Endothelial cell of umbilical vein (primary cell): ENCODE measurements around the gene C14orf180. TPM values are rescaled to one million over a fixed set of nuclear protein-coding genes. Genes with fewer than 3 reads are reported as not detected.

Experiments used
- BruUV-seq: library from RNA; stranded (reverse); fragments of 400-500 nt; replicated peaks from 2 replicates; lab custom pipeline; 2021; lab: Mats Ljungman, UMichigan
- CTCF ChIA-PET: fragments of 300-600, 350-600 bp; sonication (Branson Sonifier 250); formaldehyde crosslinking; loops from one replicate; lab custom pipeline; 2021; ENCODE audit warnings: antibody characterized with exemption, inconsistent platforms; lab: Charles Lee
- POLR2A ChIA-PET: fragments of 300-600, 350-600 bp; sonication (Branson Sonifier 250); formaldehyde crosslinking; loops from one replicate; lab custom pipeline; 2021; ENCODE audit warnings: antibody characterized with exemption, inconsistent platforms; lab: Charles Lee
- DNase-seq: peaks from one replicate; pipeline ENCODE4 v3.0.0-alpha.2; 2011; ENCODE audit warnings: low read depth, low spot score
- FAIRE-seq: peaks from 2 replicates; lab custom pipeline; 2011; peaks lifted over from hg19 to GRCh38; lab: Jason Lieb, UNC
- H2AFZ ChIP-seq: 2 replicates; pipeline ENCODE4 v1.6.0; 2012; ENCODE audit warnings: low read depth, low read length, control low read depth, inconsistent platforms
- H3K27ac ChIP-seq: 2 replicates; pipeline ENCODE4 v1.5.1; 2011; ENCODE audit warnings: low read depth, mild to moderate bottlenecking, control low read depth, low read length, moderate library complexity; ENCODE audit not compliant: insufficient read depth
- H3K27me3 ChIP-seq, 2 experiments: 2 replicates each; pipeline versions ENCODE4 v1.6.0 to v1.6.1; 2011; ENCODE audit warnings: low read length in 2 of 2, mixed read lengths in 1 of 2; ENCODE audit not compliant: control insufficient read depth in 2 of 2, insufficient read depth in 2 of 2
- H3K36me3 ChIP-seq, 2 experiments: 2 replicates in 1 of 2; 3 replicates in 1 of 2; pipeline ENCODE4 v1.5.1; 2011; ENCODE audit warnings: low read length in 2 of 2, mild to moderate bottlenecking in 1 of 2, moderate library complexity in 1 of 2; ENCODE audit not compliant: control insufficient read depth in 2 of 2, insufficient read depth in 2 of 2; ENCODE audit errors: extremely low read depth in 1 of 2
- H3K4me1 ChIP-seq: 3 replicates; pipeline ENCODE4 v1.5.1; 2011; ENCODE audit warnings: mild to moderate bottlenecking, low read length; ENCODE audit not compliant: control insufficient read depth, insufficient read depth; ENCODE audit errors: extremely low read depth
- H3K4me2 ChIP-seq: 2 replicates; pipeline ENCODE4 v1.6.1; 2011; ENCODE audit warnings: low read length, control low read depth, mixed read lengths; ENCODE audit not compliant: insufficient read depth
- H3K4me3 ChIP-seq, 3 experiments: fragments of 200-600 bp in 1 of 3; sonication (generic), shearing (Covaris generic) in 1 of 3; replicated peaks in 1 of 3; 2 replicates each; pipeline ENCODE4 v1.5.1; 2011 to 2016; ENCODE audit warnings: control low read depth in 3 of 3, low read length in 3 of 3, mild to moderate bottlenecking in 2 of 3, inconsistent platforms in 1 of 3, low read depth in 1 of 3, moderate library complexity in 1 of 3; ENCODE audit not compliant: insufficient read depth in 1 of 3
- H3K79me2 ChIP-seq: 2 replicates; pipeline ENCODE4 v1.6.0; 2012; ENCODE audit warnings: low read length, inconsistent platforms; ENCODE audit not compliant: control insufficient read depth, insufficient read depth
- H3K9ac ChIP-seq: replicated peaks from 2 replicates; pipeline ENCODE3; 2011; ENCODE audit warnings: low read length, control low read depth; ENCODE audit not compliant: insufficient read depth; ENCODE audit errors: extremely low read depth
- H3K9me1 ChIP-seq: replicated peaks from 3 replicates; pipeline ENCODE4 v1.6.0; 2011; ENCODE audit warnings: mild to moderate bottlenecking, low read length; ENCODE audit not compliant: control insufficient read depth, insufficient read depth; ENCODE audit errors: extremely low read depth
- H3K9me3 ChIP-seq: replicated peaks from 2 replicates; pipeline ENCODE4 v1.5.1; 2012; ENCODE audit warnings: low read length, inconsistent platforms; ENCODE audit not compliant: control insufficient read depth, insufficient read depth
- H4K20me1 ChIP-seq: replicated peaks from 2 replicates; pipeline ENCODE3; 2011; ENCODE audit warnings: mild to moderate bottlenecking, low read length; ENCODE audit not compliant: control insufficient read depth, insufficient read depth; ENCODE audit errors: extremely low read depth
- CTCF ChIP-seq, 2 donors: IDR thresholded peaks; 1 replicate in 1 of 2; 2 replicates in 1 of 2; pipeline ENCODE4 v1.5.1; 2011; ENCODE audit warnings: low read length in 2 of 2, mild to moderate bottlenecking in 2 of 2, moderate library complexity in 2 of 2, control low read depth in 1 of 2, inconsistent platforms in 1 of 2, low read depth in 1 of 2; ENCODE audit not compliant: insufficient read depth in 1 of 2; ENCODE audit errors: extremely low read depth in 1 of 2
- EZH2 ChIP-seq: IDR thresholded peaks from 2 replicates; pipeline ENCODE4 v1.6.1; 2012; ENCODE audit warnings: borderline replicate concordance, low read depth, mild to moderate bottlenecking, moderate library complexity, low read length, inconsistent platforms; ENCODE audit not compliant: severe bottlenecking
- FOS ChIP-seq: IDR thresholded peaks from 2 replicates; pipeline ENCODE4 v1.6.1; 2011; ENCODE audit warnings: mild to moderate bottlenecking, low read length, moderate library complexity, borderline replicate concordance; ENCODE audit not compliant: insufficient read depth
- GATA2 ChIP-seq: IDR thresholded peaks from 2 replicates; pipeline ENCODE4 v1.7.0; 2011; ENCODE audit warnings: low read depth, mild to moderate bottlenecking, moderate library complexity, mixed read lengths, low read length; ENCODE audit not compliant: insufficient read length, insufficient read depth
- JUN ChIP-seq: IDR thresholded peaks from 2 replicates; pipeline ENCODE4 v1.6.1; 2011; ENCODE audit warnings: borderline replicate concordance, low read depth; ENCODE audit not compliant: insufficient read length, insufficient read depth
- MAX ChIP-seq: IDR thresholded peaks from 2 replicates; pipeline ENCODE4 v1.6.1; 2011; ENCODE audit not compliant: insufficient read depth, insufficient read length
- MYC ChIP-seq: IDR thresholded peaks from one replicate; pipeline ENCODE4 v1.6.1; 2011; ENCODE audit warnings: mild to moderate bottlenecking, low read depth, low read length
- POLR2A ChIP-seq: IDR thresholded peaks from 2 replicates; pipeline ENCODE4 v1.6.1; 2012; ENCODE audit warnings: low read depth, mild to moderate bottlenecking, control low read depth, low read length
- POLR2AphosphoS5 ChIP-seq: IDR thresholded peaks from 2 replicates; pipeline ENCODE4 v1.6.1; 2012; ENCODE audit warnings: low read depth, mild to moderate bottlenecking, control low read depth, low read length, moderate library complexity; ENCODE audit not compliant: insufficient read depth
- dilution Hi-C: fragments of 300-500 bp; cut with MboI; formaldehyde crosslinking; loops from one replicate; pipeline ENCODE4 v1.15.0; 2019; ENCODE audit warnings: low sequenced_read_pairs; ENCODE audit not compliant: extremely low pct_ligation_motif_present
- intact Hi-C: fragments of 100-400 bp; cut with micrococcal nuclease; formaldehyde crosslinking; loops from one replicate; pipeline ENCODE4 v1.10.0; 2022
- polyA plus RNA-seq, 4 experiments: library from polyadenylated mRNA; depleted of rRNA in 3 of 4; stranded (reverse) in 3 of 4; unstranded in 1 of 4; fragments of >200 nt; gene quantifications; 2 replicates each; pipeline versions ENCODE4 v1.2.1 to v1.2.3, GENCODE V29; 2011 to 2012; ENCODE audit warnings: missing spikeins in 1 of 4
- total RNA-seq: library from RNA; stranded (reverse); gene quantifications from 2 replicates; pipeline ENCODE4 v1.2.3, GENCODE V29; 2021

C14orf180 gene
- total and polyA plus RNA-seq, 2 donors (not counting 3 experiments of a cell fraction or from before 2014, with no cell fraction given): not detected

- Histone ChIP-seq H3K27me3 (no peaks in the 10 kb centered on the region), H3K4me3 (no peak overlapping the region), H2AFZ (no peak overlapping the region), H3K4me2 (no peak overlapping the region), H3K4me1 (no peaks in the 10 kb centered on the region), H3K79me2 (no peaks in the 10 kb centered on the region), H3K9me1 (no peaks in the 10 kb centered on the region), H4K20me1 (no peaks in the 10 kb centered on the region), H3K9ac (no peak overlapping the region), H3K9me3 (no peaks in the 10 kb centered on the region), H3K36me3 (no peaks in the 10 kb centered on the region), H3K27ac (no peak overlapping the region)
- ChIA-PET POLR2A (no interaction called here), CTCF (no interaction called here)
- no peak for TF ChIP-seq POLR2A
- no peak for TF ChIP-seq POLR2AphosphoS5
- TF ChIP-seq MAX: no peak
- TF ChIP-seq MYC: no peak
- TF ChIP-seq GATA2: no peak
- no peak for TF ChIP-seq EZH2
- no peak for TF ChIP-seq JUN
- TF ChIP-seq CTCF (IDR thresholded peaks at IDR 0.05; ENCODE audit: extremely low read depth in 1 of 2, insufficient read depth in 1 of 2, low read depth in 1 of 2, low read length in 2 of 2): no peak
- no peak for TF ChIP-seq FOS
- FAIRE-seq (no peak), DNase-seq (no peak)
- intact Hi-C loops: no loop called here
- BruUV-seq: no TSS peak
- dilution Hi-C loops: no loop called here
Observed at GRCh38 chr14:104534036-104534435, 45.5 kb upstream of the C14orf180 start.
